Gastroesophageal sphincter (tissue), 4 donors: ENCODE measurements around the gene DNTTIP2. TPM values are rescaled to one million over a fixed set of nuclear protein-coding genes. Genes with fewer than 3 reads are reported as not detected.

ENCODE experiments used
- ATAC-seq: fragments of 150-250 bp; one replicate; pipeline ENCODE4 v1.9.1; 2016; ENCODE audit warnings: mild to moderate bottlenecking, moderate library complexity
- H3K27ac ChIP-seq, 4 donors: fragments of 200-600 bp; sonication (generic) in 3 of 4; 1 replicate in 3 of 4; 2 replicates in 1 of 4; pipeline ENCODE4 v1.5.1; 2016 to 2019
- H3K27me3 ChIP-seq: fragments of 200-600 bp; sonication (generic); one replicate; pipeline ENCODE4 v1.5.1; 2019
- H3K36me3 ChIP-seq, 2 donors: fragments of 200-600 bp; sonication (generic); one replicate each; pipeline ENCODE4 v1.5.1; 2019; ENCODE audit warnings: control low read depth in 1 of 2
- H3K4me1 ChIP-seq, 3 donors: fragments of 200-600 bp; sonication (generic); 1 replicate in 2 of 3; 2 replicates in 1 of 3; pipeline ENCODE4 v1.5.1; 2016 to 2019; ENCODE audit warnings: control low read depth in 2 of 3
- H3K4me3 ChIP-seq, 2 donors: fragments of 200-600 bp; sonication (generic); one replicate each; pipeline ENCODE4 v1.5.1; 2019; ENCODE audit warnings: mild to moderate bottlenecking in 1 of 2, moderate library complexity in 1 of 2
- H3K9me3 ChIP-seq, 3 donors: fragments of 200-600 bp; sonication (generic); one replicate each; pipeline ENCODE4 v1.5.1; 2017 to 2019; ENCODE audit warnings: control low read depth in 2 of 3
- CTCF ChIP-seq, 4 experiments: fragments of 200-600 bp in 2 of 4; fragments of 450-650 bp in 2 of 4; sonication (generic) in 1 of 4; IDR thresholded peaks; one replicate each; pipeline ENCODE4 v1.5.1; 2017 to 2019; ENCODE audit warnings: antibody characterized with exemption in 4 of 4, mild to moderate bottlenecking in 2 of 4, moderate library complexity in 2 of 4
- EP300 ChIP-seq: sonication (generic); formaldehyde crosslinking; IDR thresholded peaks from one replicate; pipeline ENCODE4 v1.6.1; 2017; ENCODE audit warnings: antibody characterized with exemption, mild to moderate bottlenecking
- POLR2A ChIP-seq, 2 donors: fragments of 450-650 bp; IDR thresholded peaks; one replicate each; pipeline ENCODE4 v1.6.1; 2017; ENCODE audit warnings: antibody characterized with exemption in 2 of 2, mild to moderate bottlenecking in 2 of 2, moderate library complexity in 1 of 2
- POLR2AphosphoS5 ChIP-seq: sonication (generic); formaldehyde crosslinking; IDR thresholded peaks from one replicate; pipeline ENCODE4 v1.6.1; 2017; ENCODE audit warnings: antibody characterized with exemption
- WGBS, 2 donors: methylation state at CpG; one replicate each; pipeline ENCODE4 v1.1.5; 2018; ENCODE audit warnings: low coverage in 1 of 2; 5-methylcytosine and 5-hydroxymethylcytosine counted together
- total RNA-seq, 4 donors: library from RNA; depleted of rRNA; stranded (reverse); fragments of >200 nt; gene quantifications; one replicate each; pipeline ENCODE4 v1.1.0, GENCODE V29; 2016

DNTTIP2 gene
- total RNA-seq, 4 donors from 2014 or later: 30.6 to 42.2 (median 40.3) TPM

GRCh38 chr1:93845538-93846205 is 33.3 kb downstream of the DNTTIP2 start:
- Histone ChIP-seq H3K36me3 (peaks cover 0 to 4% of the 10 kb centered on the region in 2 donors), H3K4me3 (peak overlapping the region; percentile 76 to 89), H3K27ac (peak overlapping the region; percentile 91 to 99 (median 98)), H3K9me3 (no peaks in the 10 kb centered on the region), H3K27me3 (no peaks in the 10 kb centered on the region), H3K4me1 (peaks cover 0 to 36% (median 13%) of the 10 kb centered on the region in 3 donors)
- no peak for TF ChIP-seq POLR2A (IDR thresholded peaks at IDR 0.05)
- no peak for TF ChIP-seq POLR2AphosphoS5
- TF ChIP-seq EP300: no peak
- TF ChIP-seq CTCF (IDR thresholded peaks at IDR 0.05): no peak
- peak; percentile 1 for ATAC-seq
- 1 to 8% methylated on average over 12 to 16 of the region's 16 CpGs for WGBS, 2 donors

- H3K27me3 ChIP-seq: no peaks in the 10 kb centered on the region
- no peak for ATAC-seq
- 0 to 45% methylated on average over 1 to 8 of the region's 8 CpGs for WGBS, 2 donors
- peaks cover 0 to 36% (median 13%) of the 10 kb centered on the region in 3 donors for H3K4me1 ChIP-seq
- no peak overlapping the region for H3K4me3 ChIP-seq
- H3K36me3 ChIP-seq: peaks cover 0 to 14% of the 10 kb centered on the region in 2 donors
- H3K27ac ChIP-seq: peak overlapping the region; percentile 7 to 99 (median 98)
- no peaks in the 10 kb centered on the region for H3K9me3 ChIP-seq
- TF ChIP-seq CTCF (IDR thresholded peaks at IDR 0.05) (peak; percentile 49 to 78 (median 69)), POLR2AphosphoS5 (no peak), EP300 (no peak)
Observed at GRCh38 chr1:93844262-93845045, 34.6 kb downstream of the DNTTIP2 start.

- Histone ChIP-seq H3K27me3 (no peaks in the 10 kb centered on the region), H3K4me1 (peaks cover 0 to 27% (median 9%) of the 10 kb centered on the region in 3 donors), H3K27ac (no peak overlapping the region), H3K9me3 (no peaks in the 10 kb centered on the region), H3K36me3 (peaks cover 0 to 14% of the 10 kb centered on the region in 2 donors), H3K4me3 (no peak overlapping the region)
- TF ChIP-seq CTCF (IDR thresholded peaks at IDR 0.05) (no peak), POLR2AphosphoS5 (no peak), POLR2A (IDR thresholded peaks at IDR 0.05) (no peak), EP300 (no peak)
- WGBS, 2 donors: 75 to 90% methylated on average over 4 to 5 of the region's 5 CpGs
- no peak for ATAC-seq
Observed at GRCh38 chr1:93842750-93843500, 36.1 kb downstream of the DNTTIP2 start.

GRCh38 chr1:93841771-93842170 is 37.2 kb downstream of the DNTTIP2 start:
- WGBS, 2 donors: 91 to 98% methylated on average over 3 of the region's 3 CpGs
- peaks cover 0 to 14% of the 10 kb centered on the region in 2 donors for H3K36me3 ChIP-seq
- no peak for ATAC-seq
- H3K9me3 ChIP-seq: no peaks in the 10 kb centered on the region
- H3K4me3 ChIP-seq: no peak overlapping the region
- no peak for TF ChIP-seq CTCF (IDR thresholded peaks at IDR 0.05)
- H3K27ac ChIP-seq: no peak overlapping the region
- H3K4me1 ChIP-seq: peaks cover 0 to 26% (median 9%) of the 10 kb centered on the region in 3 donors
- no peaks in the 10 kb centered on the region for H3K27me3 ChIP-seq
